ENCODE results near the gene SREBF2. TPM values are rescaled to one million over a fixed set of nuclear protein-coding genes. Genes with fewer than 3 reads are reported as not detected.

Gene SREBF2
- total and polyA plus RNA-seq, 9 of the 15 experiments (the other 6 are each of a cell fraction or from before 2014, with no cell fraction given) = 1.1 to 84.2 (median 26.9) TPM

DNA sequence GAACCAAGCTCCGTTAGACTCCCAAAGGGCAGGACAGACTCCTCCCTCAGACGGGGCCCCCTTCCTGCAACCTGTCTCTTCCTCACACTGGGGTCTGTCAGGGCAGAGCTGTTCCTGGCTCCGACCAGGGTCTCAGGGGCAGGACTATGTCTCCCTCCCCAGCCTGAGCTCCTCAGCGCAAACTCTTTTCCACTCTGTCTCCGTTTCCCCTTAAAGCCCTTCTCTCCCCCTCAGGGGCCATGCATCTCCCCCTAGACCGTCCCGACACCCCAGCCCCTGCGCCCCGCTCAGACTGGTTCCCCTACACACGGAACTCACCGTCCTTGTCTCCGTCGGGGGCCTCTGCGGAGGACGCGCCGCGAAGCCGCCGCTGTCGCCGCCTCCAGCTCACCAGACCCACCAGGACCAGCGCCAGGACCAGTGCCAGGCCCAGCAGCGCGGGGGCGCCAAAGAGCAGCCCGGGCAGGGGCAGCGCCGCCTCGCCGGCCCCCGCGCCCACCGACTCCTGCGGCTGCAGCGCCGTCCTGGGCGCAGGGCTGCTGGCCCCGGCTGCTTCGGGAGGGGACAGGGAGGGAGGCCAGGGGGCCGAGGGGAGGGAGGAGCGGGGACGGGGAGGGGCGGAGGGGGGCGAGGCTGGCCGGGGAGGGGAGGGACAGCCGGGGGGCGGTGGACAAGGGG lies 93.0 kb downstream of the SREBF2 start (continued):
- TF ChIP-seq, protein P1, sequence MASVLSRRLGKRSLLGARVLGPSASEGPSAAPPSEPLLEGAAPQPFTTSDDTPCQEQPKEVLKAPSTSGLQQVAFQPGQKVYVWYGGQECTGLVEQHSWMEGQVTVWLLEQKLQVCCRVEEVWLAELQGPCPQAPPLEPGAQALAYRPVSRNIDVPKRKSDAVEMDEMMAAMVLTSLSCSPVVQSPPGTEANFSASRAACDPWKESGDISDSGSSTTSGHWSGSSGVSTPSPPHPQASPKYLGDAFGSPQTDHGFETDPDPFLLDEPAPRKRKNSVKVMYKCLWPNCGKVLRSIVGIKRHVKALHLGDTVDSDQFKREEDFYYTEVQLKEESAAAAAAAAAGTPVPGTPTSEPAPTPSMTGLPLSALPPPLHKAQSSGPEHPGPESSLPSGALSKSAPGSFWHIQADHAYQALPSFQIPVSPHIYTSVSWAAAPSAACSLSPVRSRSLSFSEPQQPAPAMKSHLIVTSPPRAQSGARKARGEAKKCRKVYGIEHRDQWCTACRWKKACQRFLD (CRISPR knock-in tag; IDR thresholded peaks at IDR 0.05) = no peak
- no peak for TF ChIP-seq KLF10 (CRISPR knock-in tag; IDR thresholded peaks at IDR 0.05)

- CTCF ChIA-PET (ENCODE audit: low intra/inter-chr PET ratio) = no interaction called here
- Histone ChIP-seq H3K36me3 (ENCODE audit: control insufficient read depth, insufficient read depth, low read length) (no peaks in the 10 kb centered on the region), H3K79me2 (ENCODE audit: control insufficient read depth, insufficient read depth, low read length) (no peaks in the 10 kb centered on the region), H2AFZ (ENCODE audit: low read depth, low read length) (no peak overlapping the region), H3K27me3 (ENCODE audit: control insufficient read depth in 2 of 2, insufficient read depth in 2 of 2, low read length in 2 of 2) (no peaks in the 10 kb centered on the region), H3K4me2 (ENCODE audit: insufficient read depth, low read length) (no peak overlapping the region), H4K20me1 (replicated peaks; ENCODE audit: control insufficient read depth, insufficient read depth, low read length) (no peaks in the 10 kb centered on the region), H3K27ac (ENCODE audit: extremely low read depth, low read depth, low read length) (no peak overlapping the region), H3K9me1 (ENCODE audit: control insufficient read depth, insufficient read depth, low read length) (no peaks in the 10 kb centered on the region), H3K4me1 (replicated peaks in 1 of 2; ENCODE audit: control insufficient read depth in 2 of 2, insufficient read depth in 2 of 2, low read length in 2 of 2) (peaks cover 6 to 67% of the 10 kb centered on the region in 2 experiments; a peak in 4 of 5 replicates), H3K4me3 (no peak overlapping the region), H3K9me3 (replicated peaks; ENCODE audit: control insufficient read depth, insufficient read depth, low read depth, low read length) (no peaks in the 10 kb centered on the region), H3K9ac (ENCODE audit: insufficient read depth in 1 of 2, low read depth in 2 of 2, low read length in 2 of 2) (peak overlapping the region in 1 of 2 experiments; percentile 71; a peak in 2 of 4 replicates)
- WGBS (ENCODE audit: insufficient coverage, low coverage, missing lambda C conversion rate) = 56% methylated on average over 5 of the region's 6 CpGs
- no peak; the same call in 2 of the 3 replicates for ATAC-seq
- in situ Hi-C loops (cut with MboI) (no loop called here), intact Hi-C loops (cut with micrococcal nuclease) (no loop called here)
- no peak for FAIRE-seq
- DNase-seq (ENCODE audit: extremely low read depth in 1 of 4, low spot score in 3 of 4) = no peak
- POLR2A ChIA-PET = interaction anchor here (0.6 kb wide), 1 partner anchor 110 kb away, joined by 3 read pairs; no protein-coding TSS in a partner anchor
- TF ChIP-seq L3MBTL2 (IDR thresholded peaks at IDR 0.05) (peak; percentile 37; the same call in 1 of the 2 replicates), FOXA3 (CRISPR knock-in tag; conservative IDR thresholded peaks at IDR 0.05 in 1 of 2, IDR thresholded peaks at IDR 0.05 in 1 of 2) (no peak), SPI1 (IDR thresholded peaks at IDR 0.05; ENCODE audit: borderline replicate concordance, low read depth, low read length) (peak; percentile 34; the same call in 1 of the 2 replicates)
- no TSS peak for BruUV-seq (replicated peaks)
Measured at GRCh38 chr22:41927813-41928212, 94.9 kb downstream of the SREBF2 start.
